ENCODE measurements around the gene CRMP1. TPM values are rescaled to one million over a fixed set of nuclear protein-coding genes. Genes with fewer than 3 reads are reported as not detected.

The CRMP1 gene
- total and polyA plus RNA-seq, 3 donors from 2014 or later, result 5.0 to 9.4 (median 8.9) TPM

DNA sequence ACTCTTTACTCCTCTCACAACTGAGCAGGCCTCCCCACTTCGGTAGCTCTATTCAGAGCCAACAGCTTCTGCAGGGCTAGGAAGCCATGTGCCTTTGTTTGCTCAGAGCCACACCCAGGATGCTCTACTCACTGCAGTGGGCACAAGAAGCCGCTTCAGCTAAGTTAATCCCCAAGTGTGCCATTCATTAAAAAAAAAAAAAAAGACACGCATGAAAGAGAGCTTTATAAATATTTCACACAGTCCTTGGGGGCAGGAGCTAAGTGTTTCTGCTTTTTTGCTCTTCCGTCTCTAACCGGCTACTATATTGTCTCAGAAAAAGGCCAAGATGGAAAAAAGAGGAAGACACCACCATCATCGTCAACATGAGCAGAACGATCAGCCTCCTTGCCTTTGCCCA, 8.1 kb downstream of the CRMP1 start:
- H3K4me1 ChIP-seq, result peaks cover 6% of the 10 kb centered on the region
- H3K27ac ChIP-seq, result no peak overlapping the region
- intact Hi-C loops (cut with DNase I; ENCODE audit: low total_unique reads), result no loop called here
- H3K36me3 ChIP-seq (ENCODE audit: low read depth, missing control alignments), result no peaks in the 10 kb centered on the region
- H3K27me3 ChIP-seq, result no peaks in the 10 kb centered on the region
- DNase-seq, result no peak
- TF ChIP-seq CTCF (IDR thresholded peaks at IDR 0.05), result no peak
- TF ChIP-seq POLR2A (IDR thresholded peaks at IDR 0.05), result no peak
- 79 to 88% methylated on average over 7 of the region's 7 CpGs for WGBS, 2 donors
- no peaks in the 10 kb centered on the region for H3K9me3 ChIP-seq
- H3K4me3 ChIP-seq, result no peak overlapping the region

DNA sequence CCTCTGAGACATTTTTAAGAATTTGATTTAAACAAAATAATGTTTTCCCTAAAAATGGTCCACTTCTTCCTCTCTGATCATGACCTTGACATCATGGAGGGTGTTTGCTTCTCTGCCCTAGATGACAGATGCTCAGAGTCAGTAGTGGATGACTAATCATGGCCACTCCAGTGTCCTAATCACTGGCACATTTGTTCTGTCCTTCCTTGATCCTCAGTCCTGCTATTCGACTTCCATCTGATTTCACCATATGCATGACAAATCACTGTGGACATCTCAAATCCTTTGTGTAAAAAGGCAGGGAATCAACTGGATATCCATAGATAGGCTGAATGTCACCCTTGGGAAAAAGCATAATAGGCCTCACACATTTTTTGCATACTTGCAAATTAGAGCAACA, 9.0 kb downstream of the CRMP1 start:
- Histone ChIP-seq H3K9me3 (no peaks in the 10 kb centered on the region), H3K27me3 (no peaks in the 10 kb centered on the region)

GRCh38 chr4:5882947-5883346, 9.9 kb downstream of the CRMP1 start:
- DNase-seq, result no peak
- Histone ChIP-seq H3K9me3 (no peaks in the 10 kb centered on the region), H3K27ac (no peak overlapping the region), H3K36me3 (ENCODE audit: low read depth, missing control alignments) (no peaks in the 10 kb centered on the region), H3K4me3 (no peak overlapping the region), H3K4me1 (peaks cover 6% of the 10 kb centered on the region), H3K27me3 (no peaks in the 10 kb centered on the region)
- intact Hi-C loops (cut with DNase I; ENCODE audit: low total_unique reads), result no loop called here
- no peak for TF ChIP-seq CTCF (IDR thresholded peaks at IDR 0.05)
- TF ChIP-seq POLR2A (IDR thresholded peaks at IDR 0.05), result no peak
- WGBS, 2 donors, result 93 to 94% methylated on average over 3 of the region's 3 CpGs

More for the DNA sequence above, 9.0 kb downstream of the CRMP1 start:
- H3K36me3 ChIP-seq (ENCODE audit: low read depth, missing control alignments), result no peaks in the 10 kb centered on the region
- H3K4me1 ChIP-seq, result peaks cover 6% of the 10 kb centered on the region
- H3K27ac ChIP-seq, result no peak overlapping the region
- DNase-seq, result no peak
- intact Hi-C loops (cut with DNase I; ENCODE audit: low total_unique reads), result no loop called here
- TF ChIP-seq POLR2A (IDR thresholded peaks at IDR 0.05), result no peak
- no peak for TF ChIP-seq CTCF (IDR thresholded peaks at IDR 0.05)
- 73 to 88% methylated on average over 1 of the region's 1 CpG for WGBS, 2 donors
- H3K4me3 ChIP-seq, result no peak overlapping the region

GRCh38 chr4:5881340-5881739, 11.5 kb downstream of the CRMP1 start:
- no peak for TF ChIP-seq POLR2A (IDR thresholded peaks at IDR 0.05)
- no peak for TF ChIP-seq CTCF (IDR thresholded peaks at IDR 0.05)
- no peaks in the 10 kb centered on the region for H3K4me1 ChIP-seq
- intact Hi-C loops (cut with DNase I; ENCODE audit: low total_unique reads), result no loop called here
- no peak for DNase-seq
- 40 to 45% methylated on average over 4 of the region's 4 CpGs for WGBS, 2 donors
- H3K36me3 ChIP-seq (ENCODE audit: low read depth, missing control alignments), result no peaks in the 10 kb centered on the region
- H3K4me3 ChIP-seq, result no peak overlapping the region
- H3K27ac ChIP-seq, result no peak overlapping the region
- H3K9me3 ChIP-seq, result no peaks in the 10 kb centered on the region
- H3K27me3 ChIP-seq, result no peaks in the 10 kb centered on the region

DNA sequence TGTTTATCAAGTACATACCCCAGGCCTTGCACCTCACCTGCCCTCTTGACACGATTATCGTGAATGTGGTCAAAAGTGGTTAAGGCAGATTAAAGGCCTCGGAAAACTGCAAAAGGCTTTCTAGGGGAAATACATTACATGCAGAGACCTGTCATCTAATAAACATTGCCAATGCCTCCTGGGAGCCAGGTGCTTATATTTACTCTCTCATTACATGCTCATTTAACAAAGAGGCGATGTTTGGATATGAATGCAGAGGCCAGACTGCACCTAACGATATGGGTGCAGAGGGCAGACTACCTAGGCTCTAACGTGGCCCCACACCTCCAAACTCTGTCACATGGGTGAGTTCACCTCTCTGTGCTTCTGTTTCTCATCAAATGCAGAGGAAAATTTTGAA, 14.5 kb downstream of the CRMP1 start:
- Histone ChIP-seq H3K4me1 (no peaks in the 10 kb centered on the region), H3K9me3 (no peaks in the 10 kb centered on the region), H3K27ac (no peak overlapping the region), H3K27me3 (no peaks in the 10 kb centered on the region), H3K36me3 (ENCODE audit: low read depth, missing control alignments) (no peaks in the 10 kb centered on the region), H3K4me3 (no peak overlapping the region)
- WGBS, 2 donors, result 81 to 85% methylated on average over 6 of the region's 6 CpGs
- DNase-seq, result no peak
- intact Hi-C loops (cut with DNase I; ENCODE audit: low total_unique reads), result no loop called here
- TF ChIP-seq POLR2A (IDR thresholded peaks at IDR 0.05), result no peak
